NCI-H2171 (cell line): ENCODE measurements around the gene PPM1L.
A peak's percentile ranks its signal among the peaks of the same experiment; 100 is the strongest.

Experiments used
- DNase-seq: peaks from one replicate; lab custom pipeline; 2025; lab: John Stamatoyannopoulos, UW

Gene PPM1L

GRCh38 chr3:161101609-161102008, 345.6 kb downstream of the PPM1L start:
- no peak for DNase-seq

- no peak for DNase-seq
Observed at GRCh38 chr3:161103776-161104385, 347.9 kb downstream of the PPM1L start.

DNA sequence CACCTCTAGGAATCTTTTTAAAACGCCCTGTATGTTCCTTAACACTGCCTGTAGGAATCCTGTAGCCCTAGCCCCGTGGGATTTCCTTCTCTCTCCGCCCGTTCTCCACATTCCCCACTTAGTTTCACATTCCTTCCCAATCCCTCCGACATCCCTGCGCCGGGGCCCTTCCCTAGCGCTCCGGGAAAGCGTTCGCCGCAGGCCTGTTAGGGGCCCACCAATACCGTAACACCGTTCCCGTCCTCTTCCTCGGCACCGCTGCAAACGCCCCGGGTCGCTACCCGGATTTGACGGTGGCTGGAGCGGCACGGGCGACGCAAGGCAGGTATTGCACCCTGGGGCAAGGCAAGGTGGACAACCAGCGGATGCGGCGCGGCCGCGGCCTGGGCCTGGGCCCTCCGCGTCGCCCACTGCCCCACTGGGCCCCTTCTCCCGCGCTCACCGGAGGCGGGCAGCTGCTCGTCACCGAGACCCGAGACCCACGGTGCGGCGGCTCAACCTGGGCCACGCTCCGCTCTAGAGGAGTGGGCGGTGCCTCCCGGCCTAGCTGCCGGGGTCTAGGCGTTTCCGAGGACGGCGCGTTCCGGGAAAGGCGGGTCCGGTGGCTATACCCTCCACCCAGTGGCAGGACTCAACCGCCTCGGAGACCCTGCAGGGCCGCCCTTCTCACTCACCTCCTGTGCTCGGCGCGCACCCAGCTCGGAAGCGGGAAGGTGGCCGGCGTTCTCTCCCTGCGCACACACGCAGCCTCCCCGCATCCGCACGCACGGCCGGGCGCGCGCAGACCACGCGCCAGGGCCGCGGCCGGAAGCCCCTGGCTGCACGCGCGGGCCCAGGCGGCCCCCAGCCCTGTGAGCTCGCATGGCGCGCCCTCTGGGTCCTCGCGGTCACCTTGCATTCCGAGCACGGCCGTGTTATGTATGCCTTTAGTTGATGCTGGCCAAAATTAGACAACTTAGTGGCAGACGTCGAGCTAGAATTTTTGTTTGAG, 348.8 kb downstream of the PPM1L start, which contains the start of gene B3GALNT1:
B3GALNT1 (minus strand) TSS at position 789 of the 991 bp plus-strand sequence. CDS start 18,595 bp downstream, outside the sequence.
- peak; percentile 53 for DNase-seq

GRCh38 chr3:161107311-161107710, 351.3 kb downstream of the PPM1L start:
- DNase-seq = no peak

DNA sequence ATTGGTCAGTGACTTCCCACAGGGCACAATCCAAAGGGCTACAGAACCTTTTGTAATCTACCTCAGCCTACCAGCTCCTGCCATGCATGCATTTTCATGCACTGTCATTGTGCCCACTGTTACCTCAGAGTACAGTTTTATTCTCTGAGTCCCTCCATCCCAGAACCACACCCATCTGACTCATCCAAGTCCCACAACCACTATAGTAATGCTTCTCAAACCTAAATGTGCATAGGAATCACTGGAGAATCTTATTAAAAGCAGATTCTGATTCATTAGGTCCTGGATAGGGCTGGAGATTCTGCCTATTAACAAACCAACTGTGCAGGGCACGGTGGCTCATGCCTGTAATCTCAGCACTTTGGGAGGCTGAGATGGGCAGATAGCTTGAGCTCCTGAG, 352.8 kb downstream of the PPM1L start:
- DNase-seq = no peak

DNA sequence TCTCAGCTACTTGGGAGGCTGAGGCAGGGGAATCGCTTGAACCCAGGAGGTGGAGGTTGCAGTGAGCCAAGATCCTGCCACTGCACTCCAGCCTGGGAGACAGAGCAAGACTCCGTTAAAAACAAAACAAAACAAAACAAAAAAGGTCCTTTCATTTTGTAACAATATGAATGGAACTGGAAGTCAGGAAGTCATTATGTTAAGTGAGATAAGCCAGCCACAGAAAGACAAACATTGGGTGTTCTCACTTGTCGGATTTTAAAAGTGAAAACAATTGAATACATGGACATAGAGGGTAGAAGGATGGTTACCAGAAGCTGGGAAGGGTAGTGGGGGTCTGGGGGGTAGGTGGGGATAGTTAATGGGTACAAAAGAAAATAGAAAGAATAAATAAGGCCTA, 361.6 kb downstream of the PPM1L start:
- no peak for DNase-seq

DNA sequence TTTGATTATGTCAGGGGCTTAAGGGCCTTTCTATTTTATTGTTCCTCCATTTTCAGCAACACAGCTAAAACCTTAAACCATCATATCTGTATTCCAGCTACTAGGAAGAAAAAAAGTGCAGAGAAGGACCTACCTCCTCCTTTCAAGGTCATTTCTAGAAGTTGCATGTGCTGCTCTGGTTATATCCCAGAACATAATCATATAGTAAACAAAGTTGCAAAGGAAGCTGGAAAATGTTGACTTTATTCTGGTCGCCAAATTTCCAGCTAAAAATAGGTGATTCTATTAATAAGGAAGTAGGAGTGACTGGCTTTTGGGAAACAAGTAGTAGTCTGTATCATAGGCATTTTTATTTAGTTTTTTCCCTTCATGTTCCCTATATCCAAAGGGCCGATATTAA, 370.5 kb downstream of the PPM1L start:
- DNase-seq = no peak
